ENCODE results near the gene DRC1. TPM values are rescaled to one million over a fixed set of nuclear protein-coding genes. Genes with fewer than 3 reads are reported as not detected.

DRC1 gene
- total RNA-seq, 1 donor from 2014 or later = 3.7 TPM

DNA sequence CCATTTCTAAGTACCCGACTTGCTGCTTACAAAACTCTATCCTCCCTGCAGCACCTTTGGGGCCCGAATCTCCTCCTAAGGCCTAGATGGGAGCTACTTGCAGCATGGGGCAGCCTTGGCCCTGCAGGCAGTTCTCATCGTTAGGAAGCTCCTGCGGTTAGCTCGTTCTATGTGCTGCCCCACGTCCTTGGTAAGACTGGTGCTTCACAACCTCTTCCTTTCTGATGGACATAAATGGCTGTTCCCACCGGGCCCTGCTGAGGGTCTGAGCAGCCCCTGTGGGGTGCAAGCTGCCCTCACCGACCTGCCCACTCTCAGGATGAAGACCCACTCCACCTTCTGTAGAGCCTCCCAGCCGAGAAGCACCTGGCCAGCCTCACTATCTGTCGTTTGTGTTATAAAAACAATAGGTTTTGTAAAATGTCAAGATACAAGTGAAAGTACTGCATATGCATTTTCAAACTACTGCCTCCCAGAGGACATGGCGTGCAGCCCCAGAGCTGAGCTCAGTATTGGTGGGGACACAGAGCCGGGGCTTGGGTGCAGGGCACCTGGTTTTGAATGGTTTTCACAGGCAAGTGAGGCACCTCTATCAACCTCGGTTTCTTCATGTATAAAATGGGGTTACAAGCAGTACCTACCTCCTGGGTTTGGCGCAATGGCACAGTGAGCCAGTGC, 56.8 kb downstream of the DRC1 start:
- Mint-ChIP-seq H3K9me3 (no peaks in the 10 kb centered on the region), H3K4me1 (ENCODE audit: unreplicated experiment) (no peaks in the 10 kb centered on the region), H3K27ac (peak overlapping the region; percentile 62), H3K36me3 (no peaks in the 10 kb centered on the region), H3K4me3 (no peak overlapping the region), H3K27me3 (no peaks in the 10 kb centered on the region)
- DNase-seq (ENCODE audit: extremely low spot score, unreplicated experiment) = peak; percentile 48
- TF ChIP-seq, protein P1, sequence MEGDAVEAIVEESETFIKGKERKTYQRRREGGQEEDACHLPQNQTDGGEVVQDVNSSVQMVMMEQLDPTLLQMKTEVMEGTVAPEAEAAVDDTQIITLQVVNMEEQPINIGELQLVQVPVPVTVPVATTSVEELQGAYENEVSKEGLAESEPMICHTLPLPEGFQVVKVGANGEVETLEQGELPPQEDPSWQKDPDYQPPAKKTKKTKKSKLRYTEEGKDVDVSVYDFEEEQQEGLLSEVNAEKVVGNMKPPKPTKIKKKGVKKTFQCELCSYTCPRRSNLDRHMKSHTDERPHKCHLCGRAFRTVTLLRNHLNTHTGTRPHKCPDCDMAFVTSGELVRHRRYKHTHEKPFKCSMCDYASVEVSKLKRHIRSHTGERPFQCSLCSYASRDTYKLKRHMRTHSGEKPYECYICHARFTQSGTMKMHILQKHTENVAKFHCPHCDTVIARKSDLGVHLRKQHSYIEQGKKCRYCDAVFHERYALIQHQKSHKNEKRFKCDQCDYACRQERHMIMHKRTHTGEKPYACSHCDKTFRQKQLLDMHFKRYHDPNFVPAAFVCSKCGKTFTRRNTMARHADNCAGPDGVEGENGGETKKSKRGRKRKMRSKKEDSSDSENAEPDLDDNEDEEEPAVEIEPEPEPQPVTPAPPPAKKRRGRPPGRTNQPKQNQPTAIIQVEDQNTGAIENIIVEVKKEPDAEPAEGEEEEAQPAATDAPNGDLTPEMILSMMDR (conservative IDR thresholded peaks at IDR 0.05) = no peak

DNA sequence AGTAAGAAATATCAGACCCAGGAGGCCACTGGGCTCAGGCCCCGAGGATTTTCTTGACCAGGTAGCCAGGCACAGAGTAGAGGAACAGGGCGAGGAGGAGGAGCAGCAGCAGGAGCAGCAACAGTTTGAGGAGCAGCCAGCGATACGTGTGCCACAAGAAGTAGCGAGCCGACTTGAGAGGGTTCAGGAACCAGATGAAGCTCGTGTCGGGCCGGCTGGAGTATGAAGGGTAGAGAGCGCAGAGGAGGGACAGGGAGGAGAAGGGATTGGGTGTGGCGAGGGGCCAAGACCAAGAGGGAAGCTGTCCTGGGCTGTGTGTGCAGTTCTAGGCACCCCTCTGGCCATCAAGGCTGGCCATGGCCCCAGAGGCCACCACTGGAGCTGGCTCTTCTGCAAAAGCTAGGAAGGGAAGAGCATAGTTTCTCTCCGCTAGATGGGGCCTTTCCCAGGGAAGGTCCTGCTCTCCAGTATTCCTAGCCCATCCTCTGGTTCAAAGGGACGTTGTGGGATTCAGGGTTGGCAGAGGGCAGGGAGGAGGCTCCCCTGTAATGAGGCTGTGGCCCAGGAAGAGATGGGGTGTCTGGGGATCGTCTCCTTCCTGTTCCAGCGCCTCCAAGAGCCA, 58.4 kb downstream of the DRC1 start:
- H3K36me3 Mint-ChIP-seq = no peaks in the 10 kb centered on the region
- DNase-seq (ENCODE audit: extremely low spot score, unreplicated experiment) = no peak
- no peaks in the 10 kb centered on the region for H3K9me3 Mint-ChIP-seq
- no peak overlapping the region for H3K27ac Mint-ChIP-seq
- no peaks in the 10 kb centered on the region for H3K4me1 Mint-ChIP-seq (ENCODE audit: unreplicated experiment)
- H3K4me3 Mint-ChIP-seq = no peak overlapping the region
- TF ChIP-seq, protein P1 (conservative IDR thresholded peaks at IDR 0.05) = no peak
- no peaks in the 10 kb centered on the region for H3K27me3 Mint-ChIP-seq

DNA sequence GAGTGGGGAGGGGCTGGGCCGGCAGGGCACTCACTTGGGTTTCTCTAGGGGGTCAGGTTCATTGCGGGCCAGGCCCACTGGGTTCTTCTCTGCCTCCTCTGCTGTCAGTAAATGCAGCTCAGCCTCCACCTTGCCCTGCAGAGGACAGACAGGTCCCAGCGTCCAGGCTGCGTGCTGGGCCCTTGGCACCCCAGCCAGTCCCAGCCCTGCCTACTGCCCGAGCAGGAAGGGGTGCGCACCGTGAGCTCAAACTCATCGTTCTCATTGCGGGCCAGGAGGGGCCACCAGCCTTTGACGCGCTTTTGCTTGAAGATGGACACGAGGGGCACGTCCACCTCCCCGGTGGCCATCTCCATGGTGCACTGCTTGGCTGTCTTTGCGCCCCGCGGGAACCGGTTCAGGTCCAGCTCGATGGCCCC, 58.9 kb downstream of the DRC1 start:
- no peak for DNase-seq (ENCODE audit: extremely low spot score, unreplicated experiment)
- H3K4me1 Mint-ChIP-seq (ENCODE audit: unreplicated experiment) = no peaks in the 10 kb centered on the region
- H3K27ac Mint-ChIP-seq = no peak overlapping the region

DNA sequence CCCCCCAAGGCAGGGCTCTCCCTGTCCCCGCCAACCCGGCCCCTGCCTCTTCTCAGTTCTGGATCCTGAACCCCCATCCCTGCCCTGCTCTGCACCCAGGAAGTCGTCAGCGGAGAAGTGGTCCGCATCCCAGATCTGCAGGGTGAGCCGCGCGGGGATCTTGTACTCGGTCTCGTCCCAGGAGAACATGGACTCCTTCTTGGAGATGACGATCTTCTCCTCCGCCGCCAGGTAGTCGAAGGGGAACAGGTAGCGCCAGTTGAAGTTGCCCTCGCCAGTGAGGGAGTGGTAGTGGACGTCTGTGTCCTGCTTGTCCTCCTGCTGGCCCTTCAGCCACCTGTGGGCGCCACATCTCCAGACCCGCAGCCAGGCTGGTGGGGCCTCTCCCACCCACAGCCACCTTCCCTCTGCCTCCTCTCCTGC, 59.9 kb downstream of the DRC1 start:
- no peak for DNase-seq (ENCODE audit: extremely low spot score, unreplicated experiment)
- TF ChIP-seq, protein P1 (conservative IDR thresholded peaks at IDR 0.05) = no peak
- Mint-ChIP-seq H3K36me3 (no peaks in the 10 kb centered on the region), H3K4me1 (ENCODE audit: unreplicated experiment) (no peaks in the 10 kb centered on the region), H3K9me3 (no peaks in the 10 kb centered on the region), H3K27me3 (no peaks in the 10 kb centered on the region), H3K4me3 (no peak overlapping the region), H3K27ac (no peak overlapping the region)

More for the DNA sequence above, 58.9 kb downstream of the DRC1 start:
- Mint-ChIP-seq H3K9me3 (no peaks in the 10 kb centered on the region), H3K36me3 (no peaks in the 10 kb centered on the region), H3K4me3 (no peak overlapping the region), H3K27me3 (no peaks in the 10 kb centered on the region)
- TF ChIP-seq, protein P1 (conservative IDR thresholded peaks at IDR 0.05) = no peak

DNA sequence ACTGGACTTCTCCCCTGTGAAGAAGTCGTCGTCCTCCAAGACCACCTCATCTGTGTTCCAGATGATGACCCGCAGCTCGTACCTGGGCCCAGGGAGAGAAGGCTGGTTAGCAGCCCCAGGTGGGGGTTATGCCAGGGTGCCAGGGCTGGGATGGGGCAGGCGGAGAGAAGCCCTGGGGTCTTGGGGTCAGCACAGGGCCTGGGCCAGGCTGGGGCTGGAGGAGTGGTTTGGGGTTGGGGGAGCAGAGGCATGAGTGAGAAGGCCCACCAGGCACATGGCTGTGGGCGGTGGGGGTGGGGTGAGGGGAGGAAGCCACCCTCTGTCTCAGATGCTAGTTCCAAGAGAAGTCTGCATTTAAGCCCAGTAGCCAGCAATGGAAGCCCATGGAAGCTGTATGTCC, 60.4 kb downstream of the DRC1 start:
- no peaks in the 10 kb centered on the region for H3K9me3 Mint-ChIP-seq
- TF ChIP-seq, protein P1 (conservative IDR thresholded peaks at IDR 0.05) = no peak
- no peaks in the 10 kb centered on the region for H3K4me1 Mint-ChIP-seq (ENCODE audit: unreplicated experiment)
- no peak overlapping the region for H3K4me3 Mint-ChIP-seq
- H3K27ac Mint-ChIP-seq = no peak overlapping the region
- DNase-seq (ENCODE audit: extremely low spot score, unreplicated experiment) = no peak
- no peaks in the 10 kb centered on the region for H3K27me3 Mint-ChIP-seq
- no peaks in the 10 kb centered on the region for H3K36me3 Mint-ChIP-seq
